Measurements from ENCODE around the gene NPDC1.
A peak's percentile ranks its signal among the peaks of the same experiment; 100 is the strongest.

Gene NPDC1

GRCh38 chr9:137046088-137046787, at the start of gene NPDC1:
Gene NPDC1 (minus strand): TSS chr9:137046177. CDS start chr9:137045989, 188 bp downstream.
- DNase-seq, result peak; percentile 39

- DNase-seq, result no peak
Measured at GRCh38 chr9:137089232-137089947, 43.4 kb upstream of the NPDC1 start.

GRCh38 chr9:137088121-137088520, 42.1 kb upstream of the NPDC1 start:
- DNase-seq, result no peak

- no peak for DNase-seq
Measured at GRCh38 chr9:137087409-137087925, 41.5 kb upstream of the NPDC1 start.

GRCh38 chr9:137086531-137087408, 40.8 kb upstream of the NPDC1 start, which contains the start of gene MAN1B1:
Gene MAN1B1 (plus strand): TSS chr9:137086985. CDS start chr9:137087000, 15 bp downstream.
- DNase-seq, result peak; percentile 97

- DNase-seq, result no peak
Measured at GRCh38 chr9:137085920-137086530, 40.0 kb upstream of the NPDC1 start.

GRCh38 chr9:137084526-137084925, 38.5 kb upstream of the NPDC1 start:
- no peak for DNase-seq

GRCh38 chr9:137083394-137084004, 37.5 kb upstream of the NPDC1 start:
- no peak for DNase-seq

- DNase-seq, result no peak
Measured at GRCh38 chr9:137082925-137083290, 36.9 kb upstream of the NPDC1 start.

GRCh38 chr9:137082222-137082924, 36.4 kb upstream of the NPDC1 start:
- DNase-seq, result no peak

GRCh38 chr9:137080260-137081122, 34.5 kb upstream of the NPDC1 start:
- DNase-seq, result no peak

GRCh38 chr9:137079401-137079787, 33.4 kb upstream of the NPDC1 start:
- DNase-seq, result no peak

- no peak for DNase-seq
Measured at GRCh38 chr9:137078701-137079400, 32.9 kb upstream of the NPDC1 start.

- DNase-seq, result peak; percentile 26
Measured at GRCh38 chr9:137077758-137078693, 32.0 kb upstream of the NPDC1 start.

GRCh38 chr9:137077010-137077747, 31.2 kb upstream of the NPDC1 start, which contains the start of gene UAP1L1:
Gene UAP1L1 (plus strand): TSS chr9:137077517. CDS start chr9:137077533, 16 bp downstream.
- no peak for DNase-seq

GRCh38 chr9:137076636-137077009, 30.6 kb upstream of the NPDC1 start:
- no peak for DNase-seq

GRCh38 chr9:137075275-137075775, 29.3 kb upstream of the NPDC1 start:
- no peak for DNase-seq
